PC-3 (cell line): Measurements from ENCODE around the gene KRTAP12-1. TPM values are rescaled to one million over a fixed set of nuclear protein-coding genes. Genes with fewer than 3 reads are reported as not detected.

ENCODE experiments used
- ATAC-seq: fragments of 200-7000 bp; cut with Tn5 transposase; 2 replicates; pipeline ENCODE4 v1.9.1; 2020; ENCODE audit warnings: mild to moderate bottlenecking, moderate library complexity
- BruUV-seq: library from RNA; stranded (reverse); fragments of 400-500 nt; replicated peaks from 2 replicates; lab custom pipeline; 2021; lab: Mats Ljungman, UMichigan
- CTCF ChIA-PET: fragments of 300-600 bp; sonication (Branson Sonifier 250); formaldehyde crosslinking; loops from one replicate; lab custom pipeline; 2022; ENCODE audit warnings: antibody characterized with exemption; lab: Charles Lee
- POLR2A ChIA-PET: fragments of 300-600 bp; sonication (Branson Sonifier 250); formaldehyde crosslinking; loops from one replicate; lab custom pipeline; 2022; ENCODE audit warnings: antibody characterized with exemption; ENCODE audit not compliant: unreplicated experiment; lab: Charles Lee
- DNase-seq: peaks from one replicate; pipeline ENCODE4 v3.0.0-alpha.2; 2015
- H2AFZ ChIP-seq: fragments of 300-600 bp; sonication (generic); 2 replicates; pipeline ENCODE4 v1.6.0; 2016; ENCODE audit warnings: antibody characterized with exemption, low read length
- H3F3A ChIP-seq: fragments of 300-600 bp; sonication (generic); one replicate; pipeline ENCODE4 v1.6.0; 2017; ENCODE audit warnings: antibody characterized with exemption, low read length, control low read depth, mild to moderate bottlenecking; ENCODE audit not compliant: unreplicated experiment
- H3K27ac ChIP-seq: fragments of 300-600 bp; sonication (generic); 2 replicates; pipeline ENCODE4 v1.5.1; 2016; ENCODE audit warnings: mild to moderate bottlenecking, low read length
- H3K27me3 ChIP-seq: fragments of 300-600 bp; sonication (generic); 2 replicates; pipeline ENCODE4 v1.6.1; 2016; ENCODE audit warnings: low read length, mixed read lengths
- H3K36me3 ChIP-seq: fragments of 300-600 bp; sonication (generic); 2 replicates; pipeline ENCODE4 v1.6.1; 2016; ENCODE audit warnings: low read depth, mixed run types, low read length, mixed read lengths
- H3K4me1 ChIP-seq: fragments of 300-600 bp; sonication (generic); 2 replicates; pipeline ENCODE4 v1.5.1; 2016; ENCODE audit warnings: low read length; ENCODE audit not compliant: insufficient read depth
- H3K4me2 ChIP-seq: fragments of 300-600 bp; sonication (generic); 2 replicates; pipeline ENCODE4 v1.6.0; 2016; ENCODE audit warnings: low read length
- H3K4me3 ChIP-seq: fragments of 300-600 bp; sonication (generic); 2 replicates; pipeline ENCODE4 v1.5.1; 2016; ENCODE audit warnings: mild to moderate bottlenecking, low read length, mixed read lengths
- H3K79me2 ChIP-seq: fragments of 300-600 bp; sonication (generic); 2 replicates; pipeline ENCODE4 v1.6.1; 2017; ENCODE audit warnings: low read length, mixed read lengths
- H3K9ac ChIP-seq: fragments of 300-600 bp; sonication (generic); 2 replicates; pipeline ENCODE4 v1.6.0; 2016; ENCODE audit warnings: mild to moderate bottlenecking, low read length
- H3K9me2 ChIP-seq: fragments of 300-600 bp; sonication (generic); replicated peaks from 2 replicates; pipeline ENCODE4 v1.6.1; 2016; ENCODE audit warnings: mixed run types, low read length, mixed read lengths
- H3K9me3 ChIP-seq: fragments of 300-600 bp; sonication (generic); 2 replicates; pipeline ENCODE4 v1.6.1; 2016; ENCODE audit warnings: low read length, mixed read lengths
- H4K20me1 ChIP-seq: fragments of 300-600 bp; sonication (generic); 2 replicates; pipeline ENCODE4 v1.6.1; 2016; ENCODE audit warnings: low read length, mixed read lengths
- CTCF ChIP-seq: fragments of 300-600 bp; sonication (generic); conservative IDR thresholded peaks from 2 replicates; pipeline ENCODE4 v1.5.1; 2017; ENCODE audit warnings: antibody characterized with exemption, low read depth, mild to moderate bottlenecking, low read length
- EZH2 ChIP-seq: fragments of 300-600 bp; sonication (generic); IDR thresholded peaks from one replicate; pipeline ENCODE4 v1.6.1; 2017; ENCODE audit warnings: antibody characterized with exemption, mild to moderate bottlenecking, low read length; ENCODE audit not compliant: unreplicated experiment
- EZH2phosphoT487 ChIP-seq: fragments of 300-600 bp; sonication (generic); IDR thresholded peaks from 2 replicates; pipeline ENCODE4 v1.6.1; 2018; ENCODE audit warnings: mild to moderate bottlenecking, antibody characterized with exemption, low read length, borderline replicate concordance
- intact Hi-C: fragments of 100-400 bp; cut with micrococcal nuclease; formaldehyde crosslinking; loops from 2 replicates; pipeline ENCODE4 v1.9.0; 2023
- total RNA-seq: library from RNA; depleted of rRNA; stranded (reverse); fragments of >200 nt; gene quantifications from 2 replicates; pipeline ENCODE4 v1.2.3, GENCODE V29; 2014

KRTAP12-1 gene
- total RNA-seq, 1 experiment from 2014 or later = 0.62 TPM

DNA sequence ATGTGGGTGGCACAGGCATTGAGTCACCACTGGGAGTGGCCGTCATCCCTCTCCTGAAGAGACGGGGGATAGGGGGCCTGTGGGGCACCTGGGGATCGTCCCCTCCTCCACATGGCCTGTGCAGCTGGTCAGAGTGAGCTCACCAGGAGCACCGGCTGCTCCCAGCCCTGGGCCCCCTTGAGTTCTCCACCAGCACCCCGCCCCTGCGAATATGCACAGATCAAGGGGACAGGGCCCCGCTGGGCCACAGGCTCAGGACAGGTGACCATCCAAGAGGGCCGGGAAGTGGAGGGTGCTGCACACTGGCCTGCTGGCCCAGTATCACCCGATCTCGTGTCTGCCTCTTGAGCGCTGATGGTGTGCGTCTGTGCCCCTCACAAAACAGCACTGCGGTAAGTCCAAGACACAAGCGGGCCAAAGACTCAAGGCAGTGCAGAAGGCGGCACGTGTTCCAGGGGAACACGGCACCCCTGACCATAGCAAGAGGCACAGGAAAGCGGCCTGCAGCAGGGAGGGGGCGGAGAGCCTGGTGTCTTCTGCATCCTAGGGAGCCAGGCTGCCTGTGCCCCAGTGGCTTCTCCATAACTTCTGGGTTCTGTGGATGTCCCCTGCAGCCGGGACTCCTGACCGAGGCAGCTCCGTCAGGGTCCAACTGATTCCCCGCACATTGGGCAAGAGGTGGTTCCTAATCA lies 47.5 kb upstream of the KRTAP12-1 start:
- ChIA-PET CTCF (no interaction called here), POLR2A (no interaction called here)
- Histone ChIP-seq H3K9ac (no peak overlapping the region), H3F3A (no peaks in the 10 kb centered on the region), H4K20me1 (no peaks in the 10 kb centered on the region), H3K4me3 (no peak overlapping the region), H3K4me2 (no peak overlapping the region), H2AFZ (no peak overlapping the region), H3K9me3 (no peaks in the 10 kb centered on the region), H3K4me1 (peaks cover 13% of the 10 kb centered on the region; the same call in 1 of the 2 replicates), H3K36me3 (no peaks in the 10 kb centered on the region), H3K27me3 (no peaks in the 10 kb centered on the region), H3K79me2 (no peaks in the 10 kb centered on the region), H3K9me2 (no peaks in the 10 kb centered on the region), H3K27ac (no peak overlapping the region)
- TF ChIP-seq EZH2 = no peak
- TF ChIP-seq CTCF = no peak
- no peak for TF ChIP-seq EZH2phosphoT487
- ATAC-seq = no peak
- intact Hi-C loops = no loop called here
- no peak for DNase-seq
- no TSS peak for BruUV-seq

DNA sequence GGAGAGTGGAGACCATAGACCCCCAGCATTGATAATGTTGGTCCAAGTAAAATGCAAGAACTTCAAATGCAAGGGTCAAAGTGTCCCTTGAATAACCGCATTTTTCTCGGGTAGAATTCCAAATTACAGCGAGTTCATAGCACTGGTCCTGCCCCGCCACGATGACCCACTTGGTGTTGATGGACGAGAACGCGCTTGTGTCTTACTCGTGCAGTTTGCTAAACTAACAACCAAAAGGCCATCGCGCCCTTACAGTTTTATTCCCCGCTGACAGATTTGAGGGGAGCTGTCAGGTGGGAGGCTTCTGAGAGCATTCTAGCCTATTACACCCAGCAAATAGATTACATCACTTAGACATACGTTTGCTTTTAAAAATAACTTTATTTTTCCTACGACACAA lies 46.8 kb upstream of the KRTAP12-1 start:
- no TSS peak for BruUV-seq
- Histone ChIP-seq H3K27me3 (no peaks in the 10 kb centered on the region), H3K9ac (no peak overlapping the region), H3K79me2 (no peaks in the 10 kb centered on the region), H2AFZ (no peak overlapping the region), H3K4me3 (no peak overlapping the region), H3F3A (no peaks in the 10 kb centered on the region), H3K4me1 (peaks cover 6% of the 10 kb centered on the region; the same call in 1 of the 2 replicates), H3K9me2 (no peaks in the 10 kb centered on the region), H3K9me3 (no peaks in the 10 kb centered on the region), H4K20me1 (no peaks in the 10 kb centered on the region), H3K27ac (no peak overlapping the region), H3K36me3 (no peaks in the 10 kb centered on the region), H3K4me2 (no peak overlapping the region)
- intact Hi-C loops = no loop called here
- TF ChIP-seq EZH2 = no peak
- no peak for TF ChIP-seq EZH2phosphoT487
- no peak for TF ChIP-seq CTCF
- CTCF ChIA-PET = no interaction called here
- DNase-seq (no peak), ATAC-seq (no peak)
- POLR2A ChIA-PET = no interaction called here

GRCh38 chr21:44727757-44728156 lies 45.8 kb upstream of the KRTAP12-1 start:
- ATAC-seq = no peak
- H3K9me2 ChIP-seq = no peaks in the 10 kb centered on the region
- H3F3A ChIP-seq = no peaks in the 10 kb centered on the region
- H3K27ac ChIP-seq = no peak overlapping the region
- DNase-seq = no peak
- POLR2A ChIA-PET = no interaction called here
- no peaks in the 10 kb centered on the region for H4K20me1 ChIP-seq
- H3K9me3 ChIP-seq = no peaks in the 10 kb centered on the region
- H2AFZ ChIP-seq = no peak overlapping the region
- no peak for TF ChIP-seq EZH2
- no peak for TF ChIP-seq CTCF
- no peak for TF ChIP-seq EZH2phosphoT487
- CTCF ChIA-PET = no interaction called here
- no peaks in the 10 kb centered on the region for H3K79me2 ChIP-seq
- H3K9ac ChIP-seq = no peak overlapping the region
- no peak overlapping the region for H3K4me3 ChIP-seq
- intact Hi-C loops = no loop called here
- no peak overlapping the region for H3K4me2 ChIP-seq
- H3K27me3 ChIP-seq = no peaks in the 10 kb centered on the region
- no peaks in the 10 kb centered on the region for H3K36me3 ChIP-seq
- no TSS peak for BruUV-seq
- H3K4me1 ChIP-seq = 0 out of 2 replicates have a peak, but pooled peaks cover 1% of the 10 kb centered on the region
